ENCODE measurements around the gene LRRC42.

Gene LRRC42

GRCh38 chr1:54004481-54005049 is 58.4 kb downstream of the LRRC42 start:
- no peak for DNase-seq

- no peak for DNase-seq
Observed at GRCh38 chr1:54006508-54006907, 60.4 kb downstream of the LRRC42 start.

- no peak for DNase-seq
Observed at GRCh38 chr1:54007613-54008012, 61.5 kb downstream of the LRRC42 start.

- DNase-seq = no peak
Observed at GRCh38 chr1:54008876-54009275, 62.7 kb downstream of the LRRC42 start.

- no peak for DNase-seq
Observed at GRCh38 chr1:54009406-54009805, 63.3 kb downstream of the LRRC42 start.

GRCh38 chr1:54010415-54011117 is 64.4 kb downstream of the LRRC42 start:
- DNase-seq = no peak

- no peak for DNase-seq
Observed at GRCh38 chr1:54011316-54012007, 65.3 kb downstream of the LRRC42 start.

- DNase-seq = no peak
Observed at GRCh38 chr1:54012008-54012325, 65.8 kb downstream of the LRRC42 start.

- DNase-seq = no peak
Observed at GRCh38 chr1:54012863-54013262, 66.7 kb downstream of the LRRC42 start.

- no peak for DNase-seq
Observed at GRCh38 chr1:54013393-54014008, 67.4 kb downstream of the LRRC42 start.

GRCh38 chr1:54014009-54014629 is 68.0 kb downstream of the LRRC42 start:
- DNase-seq = no peak

- DNase-seq = no peak
Observed at GRCh38 chr1:54016343-54017282, 70.5 kb downstream of the LRRC42 start.
